ENCODE data around the gene ASXL3. TPM values are rescaled to one million over a fixed set of nuclear protein-coding genes. Genes with fewer than 3 reads are reported as not detected.

Gene ASXL3
- total RNA-seq, 1 experiment from 2014 or later, result not detected

- BruUV-seq (replicated peaks), result no TSS peak
- ChIA-PET POLR2A (ENCODE audit: unreplicated experiment) (no interaction called here), CTCF (no interaction called here)
- DNase-seq (no peak), ATAC-seq (no peak)
- no peaks in the 10 kb centered on the region for H3K9me3 ChIP-seq (ENCODE audit: low read length)
- no peaks in the 10 kb centered on the region for H4K20me1 ChIP-seq (ENCODE audit: low read length)
- TF ChIP-seq EZH2phosphoT487 (IDR thresholded peaks at IDR 0.05; ENCODE audit: borderline replicate concordance, low read length) (no peak), EZH2 (IDR thresholded peaks at IDR 0.05; ENCODE audit: low read length, unreplicated experiment) (no peak)
- TF ChIP-seq, protein P1, sequence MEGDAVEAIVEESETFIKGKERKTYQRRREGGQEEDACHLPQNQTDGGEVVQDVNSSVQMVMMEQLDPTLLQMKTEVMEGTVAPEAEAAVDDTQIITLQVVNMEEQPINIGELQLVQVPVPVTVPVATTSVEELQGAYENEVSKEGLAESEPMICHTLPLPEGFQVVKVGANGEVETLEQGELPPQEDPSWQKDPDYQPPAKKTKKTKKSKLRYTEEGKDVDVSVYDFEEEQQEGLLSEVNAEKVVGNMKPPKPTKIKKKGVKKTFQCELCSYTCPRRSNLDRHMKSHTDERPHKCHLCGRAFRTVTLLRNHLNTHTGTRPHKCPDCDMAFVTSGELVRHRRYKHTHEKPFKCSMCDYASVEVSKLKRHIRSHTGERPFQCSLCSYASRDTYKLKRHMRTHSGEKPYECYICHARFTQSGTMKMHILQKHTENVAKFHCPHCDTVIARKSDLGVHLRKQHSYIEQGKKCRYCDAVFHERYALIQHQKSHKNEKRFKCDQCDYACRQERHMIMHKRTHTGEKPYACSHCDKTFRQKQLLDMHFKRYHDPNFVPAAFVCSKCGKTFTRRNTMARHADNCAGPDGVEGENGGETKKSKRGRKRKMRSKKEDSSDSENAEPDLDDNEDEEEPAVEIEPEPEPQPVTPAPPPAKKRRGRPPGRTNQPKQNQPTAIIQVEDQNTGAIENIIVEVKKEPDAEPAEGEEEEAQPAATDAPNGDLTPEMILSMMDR (conservative IDR thresholded peaks at IDR 0.05; ENCODE audit: low read depth, low read length), result no peak
- no peaks in the 10 kb centered on the region for H3K36me3 ChIP-seq (ENCODE audit: low read depth, low read length)
- H3K79me2 ChIP-seq (ENCODE audit: low read length), result no peaks in the 10 kb centered on the region
- H3K9me2 ChIP-seq (replicated peaks; ENCODE audit: low read length), result no peaks in the 10 kb centered on the region
- no peak overlapping the region for H3K27ac ChIP-seq (ENCODE audit: low read length)
- H3K4me3 ChIP-seq (ENCODE audit: low read length), result no peak overlapping the region
- H3K9ac ChIP-seq (ENCODE audit: low read length), result no peak overlapping the region
- H3K27me3 ChIP-seq (ENCODE audit: low read length), result peaks cover 27% of the 10 kb centered on the region
- H2AFZ ChIP-seq (ENCODE audit: low read length), result no peak overlapping the region
- H3F3A ChIP-seq (ENCODE audit: low read length, unreplicated experiment), result no peaks in the 10 kb centered on the region
- H3K4me2 ChIP-seq (ENCODE audit: low read length), result no peak overlapping the region
- H3K4me1 ChIP-seq (ENCODE audit: insufficient read depth, low read length), result no peaks in the 10 kb centered on the region
- intact Hi-C loops (cut with micrococcal nuclease), result no loop called here
Measured at GRCh38 chr18:33581856-33582255, 3.8 kb downstream of the ASXL3 start.

- peaks cover 13% of the 10 kb centered on the region for H3K27me3 ChIP-seq (ENCODE audit: low read length)
- no peaks in the 10 kb centered on the region for H3K9me2 ChIP-seq (replicated peaks; ENCODE audit: low read length)
- H4K20me1 ChIP-seq (ENCODE audit: low read length), result no peaks in the 10 kb centered on the region
- DNase-seq, result no peak
- H3K4me2 ChIP-seq (ENCODE audit: low read length), result no peak overlapping the region
- intact Hi-C loops (cut with micrococcal nuclease), result no loop called here
- TF ChIP-seq EZH2phosphoT487 (IDR thresholded peaks at IDR 0.05; ENCODE audit: borderline replicate concordance, low read length), result no peak
- TF ChIP-seq EZH2 (IDR thresholded peaks at IDR 0.05; ENCODE audit: low read length, unreplicated experiment), result no peak
- TF ChIP-seq, protein P1 (conservative IDR thresholded peaks at IDR 0.05; ENCODE audit: low read depth, low read length), result no peak
- H3K79me2 ChIP-seq (ENCODE audit: low read length), result no peaks in the 10 kb centered on the region
- no TSS peak for BruUV-seq (replicated peaks)
- ChIA-PET POLR2A (ENCODE audit: unreplicated experiment) (no interaction called here), CTCF (no interaction called here)
- H3K4me3 ChIP-seq (ENCODE audit: low read length), result no peak overlapping the region
- no peak overlapping the region for H2AFZ ChIP-seq (ENCODE audit: low read length)
- no peaks in the 10 kb centered on the region for H3K4me1 ChIP-seq (ENCODE audit: insufficient read depth, low read length)
- no peak for ATAC-seq
- H3K36me3 ChIP-seq (ENCODE audit: low read depth, low read length), result no peaks in the 10 kb centered on the region
- H3F3A ChIP-seq (ENCODE audit: low read length, unreplicated experiment), result no peaks in the 10 kb centered on the region
- no peak overlapping the region for H3K27ac ChIP-seq (ENCODE audit: low read length)
- no peak overlapping the region for H3K9ac ChIP-seq (ENCODE audit: low read length)
- no peaks in the 10 kb centered on the region for H3K9me3 ChIP-seq (ENCODE audit: low read length)
Measured at GRCh38 chr18:33583901-33584300, 5.9 kb downstream of the ASXL3 start.

DNA sequence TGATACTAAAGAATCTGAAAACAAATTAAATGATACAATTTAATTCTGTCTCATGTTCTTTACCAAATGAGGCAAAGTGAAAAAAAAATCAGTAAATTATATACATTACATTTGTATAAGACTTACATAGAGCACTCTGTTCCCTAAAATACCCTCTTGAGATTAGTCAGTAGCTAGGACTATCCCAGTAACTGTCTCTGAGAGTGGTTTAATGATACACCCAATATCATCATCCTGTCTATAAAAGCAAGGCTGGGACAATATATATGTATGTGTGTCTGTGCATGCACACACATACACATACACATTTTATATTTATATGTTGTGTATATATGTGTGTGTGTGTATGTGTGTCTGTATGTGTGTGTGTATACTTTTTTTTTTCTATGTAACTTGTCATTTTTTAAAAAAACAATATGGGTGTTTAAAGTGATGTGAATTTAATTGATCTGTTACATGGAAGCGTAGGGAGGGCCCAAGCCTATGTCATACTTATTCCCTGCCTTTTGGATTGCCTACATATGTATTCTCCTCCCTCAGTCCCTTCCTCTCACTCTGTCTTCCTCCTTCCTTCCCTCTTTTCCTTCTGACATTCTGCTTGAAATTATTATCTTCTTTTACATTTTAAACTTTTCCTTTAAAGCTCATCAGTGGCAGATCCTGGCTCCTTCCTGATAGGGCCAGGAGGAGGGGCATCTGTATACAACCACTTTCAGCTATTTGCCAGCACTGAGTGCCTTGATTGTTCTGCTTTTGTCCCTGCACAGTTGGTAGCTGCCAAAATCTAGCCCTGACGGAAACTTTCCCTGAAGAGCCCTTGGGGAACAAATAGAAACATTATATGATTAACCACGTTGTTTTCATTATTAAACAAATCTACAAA is 6.8 kb downstream of the ASXL3 start:
- Histone ChIP-seq H3K79me2 (ENCODE audit: low read length) (no peaks in the 10 kb centered on the region), H3K27ac (ENCODE audit: low read length) (no peak overlapping the region), H3K36me3 (ENCODE audit: low read depth, low read length) (no peaks in the 10 kb centered on the region), H3K9me3 (ENCODE audit: low read length) (no peaks in the 10 kb centered on the region), H3F3A (ENCODE audit: low read length, unreplicated experiment) (no peaks in the 10 kb centered on the region), H3K27me3 (ENCODE audit: low read length) (peaks cover 4% of the 10 kb centered on the region), H2AFZ (ENCODE audit: low read length) (no peak overlapping the region), H4K20me1 (ENCODE audit: low read length) (no peaks in the 10 kb centered on the region), H3K4me2 (ENCODE audit: low read length) (no peak overlapping the region), H3K9me2 (replicated peaks; ENCODE audit: low read length) (no peaks in the 10 kb centered on the region), H3K9ac (ENCODE audit: low read length) (no peak overlapping the region), H3K4me1 (ENCODE audit: insufficient read depth, low read length) (no peaks in the 10 kb centered on the region), H3K4me3 (ENCODE audit: low read length) (no peak overlapping the region)
- ChIA-PET CTCF (no interaction called here), POLR2A (ENCODE audit: unreplicated experiment) (no interaction called here)
- intact Hi-C loops (cut with micrococcal nuclease), result no loop called here
- BruUV-seq (replicated peaks), result no TSS peak
- DNase-seq (no peak), ATAC-seq (no peak)
- no peak for TF ChIP-seq EZH2 (IDR thresholded peaks at IDR 0.05; ENCODE audit: low read length, unreplicated experiment)
- no peak for TF ChIP-seq EZH2phosphoT487 (IDR thresholded peaks at IDR 0.05; ENCODE audit: borderline replicate concordance, low read length)
- TF ChIP-seq, protein P1 (conservative IDR thresholded peaks at IDR 0.05; ENCODE audit: low read depth, low read length), result no peak
